ENCODE results near the gene SYCE3.
A peak's percentile ranks its signal among the peaks of the same experiment; 100 is the strongest.
"Not testable (repeated sequence)": the region's sequence is repeated elsewhere in the genome, so short reads cannot be mapped to it uniquely, and the experiment has no call there.

Gene SYCE3

GRCh38 chr22:50548921-50549790, 13.6 kb downstream of the SYCE3 start:
- DNase-seq (ENCODE audit: low read depth in 2 of 2) = no peak

GRCh38 chr22:50548040-50548920, 14.4 kb downstream of the SYCE3 start:
- no peak for DNase-seq (ENCODE audit: low read depth in 2 of 2)

- no peak for DNase-seq (ENCODE audit: low read depth in 2 of 2)
Observed at GRCh38 chr22:50547263-50547985, 15.3 kb downstream of the SYCE3 start.

GRCh38 chr22:50546326-50547262, 16.1 kb downstream of the SYCE3 start:
- DNase-seq (ENCODE audit: low read depth in 2 of 2) = no peak

GRCh38 chr22:50545522-50546325, 17.0 kb downstream of the SYCE3 start, which contains the start of gene KLHDC7B:
Gene KLHDC7B (plus strand): TSS chr22:50545899. CDS start chr22:50546244, 345 bp downstream.
- DNase-seq (ENCODE audit: low read depth in 2 of 2) = peak; percentile 46 to 50

- DNase-seq (ENCODE audit: low read depth in 2 of 2) = no peak
Observed at GRCh38 chr22:50544746-50545253, 17.9 kb downstream of the SYCE3 start.

- DNase-seq (ENCODE audit: low read depth in 2 of 2) = no peak
Observed at GRCh38 chr22:50544078-50544745, 18.5 kb downstream of the SYCE3 start.

GRCh38 chr22:50542416-50542927, 20.2 kb downstream of the SYCE3 start:
- DNase-seq (ENCODE audit: low read depth in 2 of 2) = no peak

- DNase-seq (ENCODE audit: low read depth in 2 of 2) = peak in 1 of 2 experiments; percentile 42
Observed at GRCh38 chr22:50541667-50542026, 21.1 kb downstream of the SYCE3 start.

GRCh38 chr22:50540381-50540780, 22.3 kb downstream of the SYCE3 start:
- DNase-seq (ENCODE audit: low read depth in 2 of 2) = no peak

- DNase-seq (ENCODE audit: low read depth in 2 of 2) = no peak
Observed at GRCh38 chr22:50537765-50538164, 25.0 kb downstream of the SYCE3 start.

- DNase-seq (ENCODE audit: low read depth in 2 of 2) = no peak
Observed at GRCh38 chr22:50536226-50536625, 26.5 kb downstream of the SYCE3 start.

- DNase-seq (ENCODE audit: low read depth in 2 of 2) = no peak
Observed at GRCh38 chr22:50535113-50535512, 27.6 kb downstream of the SYCE3 start.

GRCh38 chr22:50533856-50534711, 28.6 kb downstream of the SYCE3 start:
- not testable (repeated sequence) for DNase-seq (ENCODE audit: low read depth in 2 of 2)

GRCh38 chr22:50532824-50533796, 29.6 kb downstream of the SYCE3 start:
- DNase-seq (ENCODE audit: low read depth in 2 of 2) = no peak

GRCh38 chr22:50531962-50532674, 30.6 kb downstream of the SYCE3 start:
- no peak for DNase-seq (ENCODE audit: low read depth in 2 of 2)

Data from fibroblast of skin of left biceps (primary cell).